T-cell (primary cell): ENCODE results near the gene SHD. TPM values are rescaled to one million over a fixed set of nuclear protein-coding genes. Genes with fewer than 3 reads are reported as not detected.
A peak's percentile ranks its signal among the peaks of the same experiment; 100 is the strongest.
"Not testable (repeated sequence)": the region's sequence is repeated elsewhere in the genome, so short reads cannot be mapped to it uniquely, and the experiment has no call there.

ENCODE experiments used
- ATAC-seq, 4 experiments: fragments of 200-7000 bp in 3 of 4; fragments of 150-1000 bp in 1 of 4; cut with Tn5 transposase; replicated peaks in 1 of 4; 1 replicate in 3 of 4; 2 replicates in 1 of 4; pipeline ENCODE4 v1.10.0; 2021; ENCODE audit warnings: moderate library complexity in 3 of 4, mild to moderate bottlenecking in 2 of 4, moderate number of reproducible peaks in 1 of 4
- CTCF ChIA-PET, 2 donors: fragments of 300-600 bp; sonication (Branson Sonifier 250); formaldehyde crosslinking; loops; one replicate each; lab custom pipeline; 2022; ENCODE audit warnings: antibody characterized with exemption in 2 of 2; lab: Charles Lee
- POLR2A ChIA-PET, 2 donors: fragments of 300-600 bp; sonication (Branson Sonifier 250); formaldehyde crosslinking; loops; one replicate each; lab custom pipeline; 2022; ENCODE audit warnings: antibody characterized with exemption in 2 of 2; lab: Charles Lee
- DNase-seq, 35 experiments: peaks; one replicate each; pipeline versions ENCODE4 v3.0.0 to v3.0.0-alpha.2; 2013 to 2023
- H3K27ac ChIP-seq: one replicate; pipeline ENCODE4 v1.5.1; 2013; ENCODE audit warnings: low read length
- H3K27me3 ChIP-seq, 2 experiments: replicated peaks in 1 of 2; 1 replicate in 1 of 2; 2 replicates in 1 of 2; pipeline versions ENCODE4 v1.6.1 to v1.7.0; 2013; ENCODE audit warnings: low read length in 1 of 2, mixed read lengths in 1 of 2; ENCODE audit not compliant: control insufficient read depth in 2 of 2, insufficient read depth in 2 of 2; ENCODE audit errors: extremely low read depth in 1 of 2
- H3K36me3 ChIP-seq, 2 donors: 1 replicate in 1 of 2; 2 replicates in 1 of 2; pipeline versions ENCODE4 v1.6.1 to v1.7.0; 2013; ENCODE audit warnings: low read length in 1 of 2; ENCODE audit not compliant: control insufficient read depth in 2 of 2, insufficient read depth in 1 of 2; ENCODE audit errors: extremely low read depth in 1 of 2
- H3K4me1 ChIP-seq, 2 experiments: 1 replicate in 1 of 2; 2 replicates in 1 of 2; pipeline versions ENCODE4 v1.6.1 to v1.7.0; 2013; ENCODE audit warnings: low read length in 2 of 2, mixed read lengths in 1 of 2; ENCODE audit not compliant: insufficient read depth in 2 of 2, control insufficient read depth in 1 of 2; ENCODE audit errors: extremely low read depth in 1 of 2
- H3K4me3 ChIP-seq, 2 donors: 1 replicate in 1 of 2; 2 replicates in 1 of 2; pipeline versions ENCODE4 v1.5.1 to v1.7.0; 2013; ENCODE audit warnings: mild to moderate bottlenecking in 2 of 2, low read length in 1 of 2, moderate library complexity in 1 of 2; ENCODE audit not compliant: control insufficient read depth in 1 of 2; ENCODE audit errors: extremely low read depth in 1 of 2
- H3K9me3 ChIP-seq: 2 replicates; pipeline ENCODE4 v1.7.0; 2013
- H3K27ac Mint-ChIP-seq, 2 donors: one replicate each; pipeline ENCODE4 v1.8.0; 2020 to 2021; ENCODE audit warnings: mild to moderate bottlenecking in 2 of 2, mixed read lengths in 2 of 2
- H3K27me3 Mint-ChIP-seq, 2 donors: one replicate each; pipeline ENCODE4 v1.8.0; 2021 to 2022; ENCODE audit warnings: mixed read lengths in 2 of 2
- H3K36me3 Mint-ChIP-seq: one replicate; pipeline ENCODE4 v1.8.0; 2021; ENCODE audit warnings: mixed read lengths
- H3K4me1 Mint-ChIP-seq, 3 donors: one replicate each; pipeline ENCODE4 v1.8.0; 2020 to 2022; ENCODE audit warnings: mixed read lengths in 3 of 3, mild to moderate bottlenecking in 1 of 3
- H3K4me3 Mint-ChIP-seq, 3 donors: one replicate each; pipeline ENCODE4 v1.8.0; 2020 to 2022; ENCODE audit warnings: mild to moderate bottlenecking in 3 of 3, mixed read lengths in 3 of 3, moderate library complexity in 3 of 3
- H3K9me3 Mint-ChIP-seq, 3 donors: one replicate each; pipeline ENCODE4 v1.8.0; 2020 to 2022; ENCODE audit warnings: mixed read lengths in 3 of 3
- WGBS: methylation state at CpG from one replicate; pipeline ENCODE4 v1.1.5; 2013; ENCODE audit warnings: missing lambda C conversion rate; ENCODE audit not compliant: insufficient coverage; 5-methylcytosine and 5-hydroxymethylcytosine counted together
- total RNA-seq, 35 experiments: library from RNA in 6 of 35; stranded (reverse) in 6 of 35; fragments of 120-200 nt in 1 of 35; gene quantifications; one replicate each; pipeline versions ENCODE4 v1.2.1 to v1.2.4 and lab custom pipeline; 2013 to 2026

SHD gene
- total RNA-seq (under 1 TPM in 1 of 5 donors, not detected in 4; 0.19 TPM), total RNA-seq (lab: John Stamatoyannopoulos, UW) (0 to 0.28 (median 0.05) reads per million in 29 experiments)
- total RNA-seq (2013), result not detected

- WGBS, result 1% methylated on average over 10 of the region's 44 CpGs
- ATAC-seq, result peak in 2 of 4 experiments; percentile 20 to 31
These were observed at the start of gene SHD for GRCh38 chr19:4278419-4279266. TSS of gene SHD (plus strand) at chr19:4279266. CDS start at chr19:4280064, 798 bp downstream.

GRCh38 chr19:4230237-4230636 is 48.8 kb upstream of the SHD start:
- DNase-seq, H3K36me3 Mint-ChIP-seq, H3K27ac ChIP-seq, H3K36me3 ChIP-seq, POLR2A ChIA-PET, H3K4me3 Mint-ChIP-seq, H3K27ac Mint-ChIP-seq, H3K9me3 Mint-ChIP-seq, ATAC-seq, CTCF ChIA-PET, H3K4me1 ChIP-seq, H3K9me3 ChIP-seq, H3K4me1 Mint-ChIP-seq, H3K4me3 ChIP-seq: not testable (repeated sequence)
- H3K27me3 ChIP-seq, result peaks cover 3 to 66% of the 10 kb centered on the region in 2 experiments
- peaks cover 15 to 32% of the 10 kb centered on the region in 2 donors for H3K27me3 Mint-ChIP-seq
- WGBS, result 94% methylated on average over 3 of the region's 6 CpGs

More at GRCh38 chr19:4278419-4279266, at the start of gene SHD:
- Mint-ChIP-seq H3K36me3 (no peaks in the 10 kb centered on the region), H3K4me1 (peaks cover 5 to 8% (median 6%) of the 10 kb centered on the region in 3 donors), H3K27me3 (peaks cover 9 to 32% of the 10 kb centered on the region in 2 donors), H3K27ac (peak within 1 kb of the TSS in 1 of 2 donors; percentile 43), H3K4me3 (peak within 1 kb of the TSS in 2 of 3 donors; percentile 3 to 78), H3K9me3 (no peaks in the 10 kb centered on the region)
- DNase-seq, result no peak
- CTCF ChIA-PET, result no interaction called here
- Histone ChIP-seq H3K27me3 (peaks cover 0 to 51% of the 10 kb centered on the region in 2 experiments), H3K4me1 (peaks cover 2 to 15% of the 10 kb centered on the region in 2 experiments), H3K9me3 (no peaks in the 10 kb centered on the region), H3K4me3 (peak within 1 kb of the TSS in 1 of 2 donors; percentile 25), H3K27ac (no peak within 1 kb of the TSS), H3K36me3 (no peaks in the 10 kb centered on the region)
- POLR2A ChIA-PET, result interaction anchor here in 1 of 2 donors (0.6 kb wide), 1 partner anchor 1807 kb away, joined by 4 read pairs; no protein-coding TSS in a partner anchor

GRCh38 chr19:4231521-4231920 is 47.5 kb upstream of the SHD start:
- H3K9me3 Mint-ChIP-seq, H3K4me1 ChIP-seq, H3K9me3 ChIP-seq, H3K4me3 ChIP-seq, H3K36me3 Mint-ChIP-seq, H3K36me3 ChIP-seq, H3K27ac ChIP-seq, H3K4me1 Mint-ChIP-seq, ATAC-seq, POLR2A ChIA-PET, H3K4me3 Mint-ChIP-seq, DNase-seq, H3K27ac Mint-ChIP-seq: not testable (repeated sequence)
- CTCF ChIA-PET, result interaction anchor here in 1 of 2 donors (0.5 to 0.7 kb wide), 2 partner anchors 95 to 233 kb away, joined by 3 to 5 read pairs; no protein-coding TSS in a partner anchor
- peaks cover 3 to 70% of the 10 kb centered on the region in 2 experiments for H3K27me3 ChIP-seq
- 91% methylated on average over 5 of the region's 6 CpGs for WGBS
- peaks cover 11 to 32% of the 10 kb centered on the region in 2 donors for H3K27me3 Mint-ChIP-seq

GRCh38 chr19:4232139-4232538 is 46.9 kb upstream of the SHD start:
- ATAC-seq, H3K27ac Mint-ChIP-seq, DNase-seq, H3K4me3 ChIP-seq, H3K4me1 Mint-ChIP-seq, H3K9me3 Mint-ChIP-seq, H3K36me3 ChIP-seq, H3K4me1 ChIP-seq, POLR2A ChIA-PET, H3K4me3 Mint-ChIP-seq, H3K36me3 Mint-ChIP-seq, H3K9me3 ChIP-seq, H3K27ac ChIP-seq: not testable (repeated sequence)
- CTCF ChIA-PET, result interaction anchor here (0.5 to 0.7 kb wide), 8 partner anchors 15 to 370 kb away, joined by 3 to 9 read pairs (median 4); partner anchors contain the start of gene YJU2 (in 1 of the 2)
- H3K27me3 ChIP-seq, result peaks cover 3 to 71% of the 10 kb centered on the region in 2 experiments
- H3K27me3 Mint-ChIP-seq, result peaks cover 10 to 32% of the 10 kb centered on the region in 2 donors
- no CpG with 5 or more reads among the region's 5 CpGs for WGBS

GRCh38 chr19:4232614-4233281 is 46.3 kb upstream of the SHD start:
- no peak for DNase-seq
- Mint-ChIP-seq H3K4me3 (no peak overlapping the region), H3K4me1 (peaks cover 0 to 3% (median 0%) of the 10 kb centered on the region in 3 donors), H3K36me3 (no peaks in the 10 kb centered on the region), H3K9me3 (no peaks in the 10 kb centered on the region), H3K27me3 (peaks cover 10 to 32% of the 10 kb centered on the region in 2 donors), H3K27ac (no peak overlapping the region)
- peaks cover 3 to 72% of the 10 kb centered on the region in 2 experiments for H3K27me3 ChIP-seq
- H3K9me3 ChIP-seq, result no peaks in the 10 kb centered on the region
- no peak for ATAC-seq
- CTCF ChIA-PET, result interaction anchor here in 1 of 2 donors (0.6 to 0.7 kb wide), 5 partner anchors 14 to 314 kb away, joined by 4 to 9 read pairs (median 5); partner anchors contain the start of gene YJU2
- peaks cover 0 to 8% of the 10 kb centered on the region in 2 experiments for H3K4me1 ChIP-seq
- 57% methylated on average over 20 of the region's 21 CpGs for WGBS
- H3K36me3 ChIP-seq, result no peaks in the 10 kb centered on the region
- POLR2A ChIA-PET, result no interaction called here
- H3K4me3 ChIP-seq, result no peak overlapping the region
- no peak overlapping the region for H3K27ac ChIP-seq
